K562 (cell line): ENCODE measurements around the gene SRGN. TPM values are rescaled to one million over a fixed set of nuclear protein-coding genes. Genes with fewer than 3 reads are reported as not detected.

ENCODE experiments used
- ATAC-seq: fragments of 200-7000 bp; cut with Tn5 transposase; 3 replicates; pipeline ENCODE4 v1.9.1; 2020; ENCODE audit warnings: moderate library complexity
- BruUV-seq: library from RNA; stranded (reverse); fragments of 400-500 nt; replicated peaks from 2 replicates; lab custom pipeline; 2021; lab: Mats Ljungman, UMichigan
- CTCF ChIA-PET: fragments of 300-600 bp; formaldehyde crosslinking; extraction: SDS; loops from one replicate; lab custom pipeline; 2021; ENCODE audit warnings: low intra/inter-chr PET ratio; lab: Yijun Ruan, JAX
- POLR2A ChIA-PET: fragments of 300-600, 350-650 bp; sonication (Branson Sonifier 250); formaldehyde crosslinking; extraction: SDS; loops from one replicate; lab custom pipeline; 2021; ENCODE audit warnings: antibody characterized with exemption, inconsistent platforms; lab: Yijun Ruan, JAX
- DNase-seq, 4 experiments: peaks; one replicate each; pipeline versions ENCODE4 v3.0.0 to v3.0.0-alpha.2; 2011 to 2018; ENCODE audit warnings: low spot score in 3 of 4, mixed read lengths in 3 of 4; ENCODE audit errors: extremely low read depth in 1 of 4
- FAIRE-seq: peaks from 2 replicates; lab custom pipeline; 2011; peaks lifted over from hg19 to GRCh38; lab: Jason Lieb, UNC
- H2AFZ ChIP-seq: 2 replicates; pipeline ENCODE4 v1.6.0; 2011; ENCODE audit warnings: low read depth, low read length, control low read depth, inconsistent platforms
- H3K27ac ChIP-seq: fragments of 200-600 bp; 3 replicates; pipeline ENCODE4 v1.8.0; 2011; ENCODE audit warnings: low read depth, mild to moderate bottlenecking, control low read depth, inconsistent platforms, low read length, moderate library complexity, mixed read lengths; ENCODE audit errors: extremely low read depth
- H3K27me3 ChIP-seq, 2 experiments: fragments of 300-600 bp in 1 of 2; 2 replicates in 1 of 2; 3 replicates in 1 of 2; pipeline versions ENCODE4 v1.6.0 to v1.8.0; 2011; ENCODE audit warnings: inconsistent platforms in 2 of 2, low read length in 2 of 2, mild to moderate bottlenecking in 1 of 2, mixed read lengths in 1 of 2, moderate library complexity in 1 of 2; ENCODE audit not compliant: control insufficient read depth in 2 of 2, insufficient read depth in 2 of 2
- H3K36me3 ChIP-seq: fragments of 300-600 bp; 3 replicates; pipeline ENCODE4 v1.8.0; 2011; ENCODE audit warnings: mild to moderate bottlenecking, low read length, inconsistent platforms; ENCODE audit not compliant: control insufficient read depth, insufficient read depth
- H3K4me1 ChIP-seq, 2 experiments: fragments of 200-600 bp in 1 of 2; replicated peaks in 1 of 2; 2 replicates in 1 of 2; 3 replicates in 1 of 2; pipeline versions ENCODE4 v1.5.1 to v1.8.0; 2011; ENCODE audit warnings: inconsistent platforms in 2 of 2, low read length in 2 of 2, mild to moderate bottlenecking in 1 of 2, mixed read lengths in 1 of 2, moderate library complexity in 1 of 2; ENCODE audit not compliant: control insufficient read depth in 2 of 2, insufficient read depth in 2 of 2
- H3K4me2 ChIP-seq: 2 replicates; pipeline ENCODE4 v1.6.1; 2011; ENCODE audit warnings: low read length, control low read depth, inconsistent platforms, mixed read lengths; ENCODE audit not compliant: insufficient read depth
- H3K4me3 ChIP-seq: fragments of 200-600 bp; sonication (generic), shearing (Covaris generic); 2 replicates; pipeline ENCODE4 v1.5.1; 2016; ENCODE audit warnings: control low read depth, inconsistent platforms
- H3K79me2 ChIP-seq: fragments of 200-600 bp; 3 replicates; pipeline ENCODE4 v1.8.0; 2011; ENCODE audit warnings: low read length, inconsistent platforms; ENCODE audit not compliant: control insufficient read depth, insufficient read depth
- H3K9ac ChIP-seq, 2 experiments: 2 replicates each; pipeline versions ENCODE4 v1.6.0 to v1.6.1; 2011; ENCODE audit warnings: low read depth in 2 of 2, low read length in 2 of 2, control low read depth in 1 of 2, inconsistent platforms in 1 of 2, mild to moderate bottlenecking in 1 of 2, mixed read lengths in 1 of 2; ENCODE audit not compliant: insufficient read depth in 1 of 2
- H3K9me1 ChIP-seq: one replicate; pipeline ENCODE4 v1.6.0; 2011; ENCODE audit warnings: inconsistent platforms, mild to moderate bottlenecking, low read length, moderate library complexity; ENCODE audit not compliant: control insufficient read depth, insufficient read depth
- H3K9me3 ChIP-seq: replicated peaks from 2 replicates; pipeline ENCODE4 v1.5.1; 2011; ENCODE audit warnings: low read depth, low read length, inconsistent platforms; ENCODE audit not compliant: control insufficient read depth, insufficient read depth
- H4K20me1 ChIP-seq: replicated peaks from 2 replicates; pipeline ENCODE4 v1.6.1; 2011; ENCODE audit warnings: low read length, inconsistent platforms, mixed read lengths; ENCODE audit not compliant: control insufficient read depth, insufficient read depth
- ADNP ChIP-seq: fragments of 200-800 bp; sonication (Bioruptor generic); IDR thresholded peaks from 2 replicates; pipeline ENCODE4 v1.6.1; 2016; ENCODE audit warnings: missing genetic modification characterization, missing compliant biosample characterization
- CBFA2T2 ChIP-seq: fragments of 450-650 bp; conservative IDR thresholded peaks from 2 replicates; pipeline ENCODE4 v1.6.1; 2017; ENCODE audit warnings: mild to moderate bottlenecking
- CC2D1A ChIP-seq: fragments of 450-650 bp; IDR thresholded peaks from 2 replicates; pipeline ENCODE4 v1.6.1; 2017; ENCODE audit warnings: mild to moderate bottlenecking
- CCNT2 ChIP-seq: IDR thresholded peaks from 2 replicates; pipeline ENCODE4 v1.6.1; 2011; ENCODE audit warnings: borderline replicate concordance, low read depth, mild to moderate bottlenecking, moderate library complexity, mixed read lengths, low read length; ENCODE audit not compliant: insufficient read length; ENCODE audit errors: extremely low read depth
- EWSR1 ChIP-seq: fragments of 450-650 bp; IDR thresholded peaks from 2 replicates; pipeline ENCODE4 v1.6.1; 2018; ENCODE audit warnings: borderline replicate concordance, mild to moderate bottlenecking, low read depth, moderate library complexity; ENCODE audit not compliant: partially characterized antibody
- KLF16 ChIP-seq: IDR thresholded peaks from 2 replicates; pipeline ENCODE4 v1.6.1; 2016; ENCODE audit warnings: antibody characterized with exemption
- MTA2 ChIP-seq: fragments of 450-650 bp; IDR thresholded peaks from 2 replicates; pipeline ENCODE4 v1.6.1; 2016; ENCODE audit warnings: low read depth
- MTA3 ChIP-seq: fragments of 450-650 bp; formaldehyde crosslinking; IDR thresholded peaks from 2 replicates; pipeline ENCODE4 v1.6.1; 2017; ENCODE audit warnings: mild to moderate bottlenecking, borderline replicate concordance
- NFXL1 ChIP-seq: fragments of 450-650 bp; formaldehyde crosslinking; IDR thresholded peaks from 2 replicates; pipeline ENCODE4 v1.4.0; 2021; ENCODE audit warnings: mild to moderate bottlenecking
- RBM34 ChIP-seq: fragments of 200-400 bp; formaldehyde crosslinking; IDR thresholded peaks from 2 replicates; pipeline ENCODE4 v1.6.1; 2018; ENCODE audit warnings: low read length, borderline replicate concordance; ENCODE audit not compliant: insufficient read depth
- SAFB ChIP-seq: fragments of 200-400 bp; formaldehyde crosslinking; IDR thresholded peaks from 2 replicates; pipeline ENCODE4 v1.6.1; 2017; ENCODE audit warnings: low read depth, low read length, borderline replicate concordance
- SMARCA4 ChIP-seq: fragments of 450-650 bp; IDR thresholded peaks from 2 replicates; pipeline ENCODE4 v1.6.1; 2016
- TRIM24 ChIP-seq, 2 experiments: fragments of 450-650 bp; IDR thresholded peaks; 2 replicates each; pipeline ENCODE4 v1.6.1; 2016
- ZBTB2 ChIP-seq: fragments of 450-650 bp; IDR thresholded peaks from 2 replicates; pipeline ENCODE4 v1.6.1; 2016; ENCODE audit warnings: antibody characterized with exemption
- ZNF12 ChIP-seq: sonication (generic); formaldehyde crosslinking; IDR thresholded peaks from 2 replicates; pipeline ENCODE4 v1.4.0; 2020; ENCODE audit warnings: mild to moderate bottlenecking, missing genetic modification reagents
- ZNF316 ChIP-seq: fragments of 450-650 bp; IDR thresholded peaks from 2 replicates; pipeline ENCODE4 v1.6.1; 2016
- ZNF75A ChIP-seq: fragments of 450-650 bp; formaldehyde crosslinking; IDR thresholded peaks from 2 replicates; pipeline ENCODE4 v1.4.0; 2020; ENCODE audit warnings: mild to moderate bottlenecking
- WGBS: fragments of 100-300 bp; shearing (Covaris generic); methylation state at CpG from one replicate; pipeline ENCODE4 v1.1.6; 2016; ENCODE audit warnings: low coverage, mixed read lengths; ENCODE audit not compliant: insufficient coverage; ENCODE audit errors: missing lambda C conversion rate; 5-methylcytosine and 5-hydroxymethylcytosine counted together
- in situ Hi-C: fragments of 300-500 bp; cut with MboI; formaldehyde crosslinking; loops from 4 replicates; pipeline ENCODE4 v1.15.0; 2018; ENCODE audit warnings: inconsistent platforms, mixed read lengths
- intact Hi-C: fragments of 100-400 bp; cut with micrococcal nuclease; formaldehyde crosslinking; loops from 2 replicates; pipeline ENCODE4 v1.14.2; 2022
- polyA plus RNA-seq, 8 experiments: library from polyadenylated mRNA; depleted of rRNA in 4 of 8; stranded (reverse) in 5 of 8; unstranded in 3 of 8; fragments of >200 nt; fragmentation: Nextera tagmentation in 2 of 8; fragmentation: Illumina TruSeq in 1 of 8; extraction: Ambion mirVana in 2 of 8; extraction: Trizol in 1 of 8; gene quantifications; 2 replicates each; pipeline versions ENCODE4 v1.2.1 to v1.2.3, GENCODE V29; 2011 to 2014; ENCODE audit warnings: inconsistent platforms in 1 of 8, missing spikeins in 1 of 8
- total RNA-seq, 7 experiments: library from RNA; depleted of rRNA in 6 of 7; stranded (reverse); fragments of >200 nt in 6 of 7; fragmentation: Illumina TruSeq in 2 of 7; extraction: Trizol in 2 of 7; gene quantifications; 2 replicates each; pipeline versions ENCODE4 v1.2.1 to v1.2.3, GENCODE V29; 2011 to 2021; ENCODE audit warnings: low replicate concordance in 1 of 7

SRGN gene
- total and polyA plus RNA-seq, 9 of the 15 experiments (the other 6 are each of a cell fraction or from before 2014, with no cell fraction given): 136 to 304 (median 180) TPM

DNA sequence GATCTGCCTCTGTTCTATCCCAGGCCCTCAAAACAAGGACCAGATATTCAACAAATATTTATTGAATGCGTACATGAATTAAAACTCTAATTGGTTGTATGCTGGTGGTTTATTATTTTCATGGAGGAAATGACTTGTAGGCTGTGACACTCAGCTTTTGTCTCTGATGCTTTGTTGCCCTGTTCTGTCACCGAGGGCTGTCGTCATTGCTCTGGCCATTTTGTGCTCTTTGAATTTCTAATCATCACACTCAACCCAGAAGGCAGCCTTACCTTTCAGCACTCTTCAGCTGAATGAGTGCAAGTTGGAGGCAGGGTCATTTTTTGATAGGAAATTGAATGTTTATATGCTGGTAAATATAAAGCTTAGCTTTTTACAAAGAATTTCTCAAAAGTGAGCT is 14.5 kb downstream of the SRGN start:
- H3K4me3 ChIP-seq: no peak overlapping the region
- intact Hi-C loops (no loop called here), in situ Hi-C loops (no loop called here)
- H2AFZ ChIP-seq: no peak overlapping the region
- ChIA-PET POLR2A (interaction anchor here (0.6 to 1.5 kb wide), 6 partner anchors 10 to 290 kb away, joined by 3 to 5 read pairs (median 3); no protein-coding TSS in a partner anchor), CTCF (no interaction called here)
- H3K4me2 ChIP-seq: no peak overlapping the region
- DNase-seq (no peak), ATAC-seq (no peak), FAIRE-seq (no peak)
- 87% methylated on average over 3 of the region's 3 CpGs for WGBS
- peaks cover 13% of the 10 kb centered on the region; the same call in 2 of the 3 replicates for H3K79me2 ChIP-seq
- H3K9me1 ChIP-seq: peaks cover 4% of the 10 kb centered on the region
- H3K9me3 ChIP-seq: no peaks in the 10 kb centered on the region
- no TSS peak for BruUV-seq
- H3K4me1 ChIP-seq: peaks cover 0 to 4% of the 10 kb centered on the region in 2 experiments; a peak in 2 of 5 replicates
- H4K20me1 ChIP-seq: no peaks in the 10 kb centered on the region; the same call in 1 of the 2 replicates
- no peaks in the 10 kb centered on the region for H3K27me3 ChIP-seq
- no peak overlapping the region for H3K9ac ChIP-seq
- no peak for TF ChIP-seq SAFB
- no peak for TF ChIP-seq RBM34
- TF ChIP-seq SMARCA4: no peak
- no peak for TF ChIP-seq EWSR1
- no peak for TF ChIP-seq CC2D1A
- TF ChIP-seq MTA2: no peak
- no peak for TF ChIP-seq TRIM24 (IDR thresholded peaks at IDR 0.05)
- no peak for TF ChIP-seq MTA3
- TF ChIP-seq CCNT2: no peak
- no peak for TF ChIP-seq KLF16
- no peak for TF ChIP-seq CBFA2T2
- TF ChIP-seq ADNP (tag): no peak
- no peak for TF ChIP-seq ZBTB2
- no peak for TF ChIP-seq ZNF316
- TF ChIP-seq ZNF12 (CRISPR knock-in tag): no peak
- TF ChIP-seq ZNF75A (CRISPR knock-in tag): no peak
- TF ChIP-seq NFXL1: no peak
- no peak overlapping the region for H3K27ac ChIP-seq
- H3K36me3 ChIP-seq: peaks cover 61% of the 10 kb centered on the region
